WTC11 (cell line): Measurements from ENCODE around the gene EGFR. TPM values are rescaled to one million over a fixed set of nuclear protein-coding genes. Genes with fewer than 3 reads are reported as not detected.

Source experiments
- ATAC-seq: fragments of 200-7000 bp; cut with Tn5 transposase; 2 replicates; pipeline ENCODE4 v1.10.0; 2021; ENCODE audit warnings: mild to moderate bottlenecking, moderate library complexity
- CTCF ChIA-PET: fragments of 300-600 bp; sonication (Branson Sonifier 250); formaldehyde crosslinking; loops from one replicate; lab custom pipeline; 2021; ENCODE audit warnings: antibody characterized with exemption; lab: Charles Lee
- POLR2A ChIA-PET: fragments of 350-600 bp; sonication (Branson Sonifier 250); formaldehyde crosslinking; loops from one replicate; lab custom pipeline; 2021; ENCODE audit warnings: antibody characterized with exemption; lab: Charles Lee
- DNase-seq: peaks from one replicate; pipeline ENCODE4 v3.0.0; 2021; ENCODE audit warnings: low spot score
- H3K27ac Mint-ChIP-seq: 2 replicates; pipeline ENCODE4 v1.8.0; 2021; ENCODE audit warnings: mixed read lengths
- H3K27me3 Mint-ChIP-seq: 2 replicates; pipeline ENCODE4 v1.8.0; 2021; ENCODE audit warnings: low read depth, mild to moderate bottlenecking, moderate library complexity, mixed read lengths
- H3K36me3 Mint-ChIP-seq: 2 replicates; pipeline ENCODE4 v1.8.0; 2021; ENCODE audit warnings: mixed read lengths
- H3K4me1 Mint-ChIP-seq: 2 replicates; pipeline ENCODE4 v1.8.0; 2022; ENCODE audit warnings: mixed read lengths
- H3K4me3 Mint-ChIP-seq: 2 replicates; pipeline ENCODE4 v1.8.0; 2021; ENCODE audit warnings: mild to moderate bottlenecking, moderate library complexity, mixed read lengths
- H3K9me3 Mint-ChIP-seq: 2 replicates; pipeline ENCODE4 v1.8.0; 2021; ENCODE audit warnings: mixed read lengths
- ATF1 ChIP-seq: sonication (generic); formaldehyde crosslinking; IDR thresholded peaks from 2 replicates; pipeline ENCODE4 v1.8.1; 2023; ENCODE audit warnings: mild to moderate bottlenecking, moderate library complexity, missing genetic modification reagents
- ELF4 ChIP-seq: sonication (generic); formaldehyde crosslinking; IDR thresholded peaks from 2 replicates; pipeline ENCODE4 v1.8.1; 2022; ENCODE audit warnings: low read depth, mild to moderate bottlenecking, moderate library complexity, missing genetic modification reagents
- ESRRA ChIP-seq: sonication (generic); formaldehyde crosslinking; IDR thresholded peaks from 2 replicates; pipeline ENCODE4 v1.8.1; 2022; ENCODE audit warnings: mild to moderate bottlenecking, missing genetic modification reagents, borderline replicate concordance
- FOXP4 ChIP-seq: sonication (generic); formaldehyde crosslinking; IDR thresholded peaks from 2 replicates; pipeline ENCODE4 v1.8.0; 2022; ENCODE audit warnings: mild to moderate bottlenecking, missing genetic modification reagents
- HMGXB4 ChIP-seq: sonication (generic); formaldehyde crosslinking; IDR thresholded peaks from 2 replicates; pipeline ENCODE4 v1.8.1; 2023; ENCODE audit warnings: mild to moderate bottlenecking, moderate library complexity, missing genetic modification reagents
- MYBL2 ChIP-seq: sonication (generic); formaldehyde crosslinking; IDR thresholded peaks from 2 replicates; pipeline ENCODE4 v1.8.1; 2023; ENCODE audit warnings: mild to moderate bottlenecking, moderate library complexity, missing genetic modification reagents
- NFE2L1 ChIP-seq: sonication (generic); formaldehyde crosslinking; IDR thresholded peaks from 2 replicates; pipeline ENCODE4 v1.8.1; 2023; ENCODE audit warnings: missing genetic modification reagents
- NR3C1 ChIP-seq: sonication (generic); formaldehyde crosslinking; conservative IDR thresholded peaks from 2 replicates; pipeline ENCODE4 v1.8.1; 2023; ENCODE audit warnings: low read depth, mild to moderate bottlenecking, missing genetic modification reagents
- ZNF219 ChIP-seq: sonication (generic); formaldehyde crosslinking; IDR thresholded peaks from 2 replicates; pipeline ENCODE4 v1.8.0; 2023; ENCODE audit warnings: missing genetic modification reagents, mild to moderate bottlenecking, borderline replicate concordance
- ZNF317 ChIP-seq: sonication (generic); formaldehyde crosslinking; IDR thresholded peaks from 2 replicates; pipeline ENCODE4 v1.8.1; 2023; ENCODE audit warnings: low read depth, mild to moderate bottlenecking, moderate library complexity, missing genetic modification reagents, borderline replicate concordance
- ZSCAN18 ChIP-seq: fragments of 250-450 bp; sonication (Bioruptor Pico); IDR thresholded peaks from 2 replicates; pipeline ENCODE4 v2.1.2; 2022; ENCODE audit warnings: mild to moderate bottlenecking, moderate library complexity
- total RNA-seq: library from RNA; stranded (reverse); gene quantifications from 3 replicates; pipeline ENCODE4 v1.2.3, GENCODE V29; 2021
- TF ChIP-seq, protein P1 (sequence below): sonication (generic); formaldehyde crosslinking; IDR thresholded peaks from 2 replicates; pipeline ENCODE4 v1.8.0; 2023; ENCODE audit warnings: mild to moderate bottlenecking, missing genetic modification reagents
- TF ChIP-seq, protein P2 (sequence below): sonication (generic); formaldehyde crosslinking; IDR thresholded peaks from 2 replicates; pipeline ENCODE4 v1.8.1; 2022; ENCODE audit warnings: low read depth, missing genetic modification reagents, borderline replicate concordance
- TF ChIP-seq, protein P3 (sequence below): fragments of 250-450 bp; sonication (Bioruptor Pico); conservative IDR thresholded peaks from 2 replicates; pipeline ENCODE4 v1.9.0; 2021; ENCODE audit warnings: mild to moderate bottlenecking
- TF ChIP-seq, protein P4 (sequence below): sonication (generic); formaldehyde crosslinking; IDR thresholded peaks from 2 replicates; pipeline ENCODE4 v1.8.0; 2022; ENCODE audit warnings: mild to moderate bottlenecking, missing genetic modification reagents
- TF ChIP-seq, protein P5 (sequence below): sonication (generic); formaldehyde crosslinking; IDR thresholded peaks from 2 replicates; pipeline ENCODE4 v1.8.1; 2023; ENCODE audit warnings: mild to moderate bottlenecking, missing genetic modification reagents, moderate library complexity

Gene EGFR
- total RNA-seq, 1 experiment from 2014 or later, result 5.9 TPM

GRCh38 chr7:55019191-55019690, 424 bp downstream of the EGFR start (continued):
- TF ChIP-seq FOXP4 (peak; percentile 19; the same call in 1 of the 2 replicates), ZNF317 (CRISPR knock-in tag) (no peak), ATF1 (no peak)
- TF ChIP-seq, protein P1, sequence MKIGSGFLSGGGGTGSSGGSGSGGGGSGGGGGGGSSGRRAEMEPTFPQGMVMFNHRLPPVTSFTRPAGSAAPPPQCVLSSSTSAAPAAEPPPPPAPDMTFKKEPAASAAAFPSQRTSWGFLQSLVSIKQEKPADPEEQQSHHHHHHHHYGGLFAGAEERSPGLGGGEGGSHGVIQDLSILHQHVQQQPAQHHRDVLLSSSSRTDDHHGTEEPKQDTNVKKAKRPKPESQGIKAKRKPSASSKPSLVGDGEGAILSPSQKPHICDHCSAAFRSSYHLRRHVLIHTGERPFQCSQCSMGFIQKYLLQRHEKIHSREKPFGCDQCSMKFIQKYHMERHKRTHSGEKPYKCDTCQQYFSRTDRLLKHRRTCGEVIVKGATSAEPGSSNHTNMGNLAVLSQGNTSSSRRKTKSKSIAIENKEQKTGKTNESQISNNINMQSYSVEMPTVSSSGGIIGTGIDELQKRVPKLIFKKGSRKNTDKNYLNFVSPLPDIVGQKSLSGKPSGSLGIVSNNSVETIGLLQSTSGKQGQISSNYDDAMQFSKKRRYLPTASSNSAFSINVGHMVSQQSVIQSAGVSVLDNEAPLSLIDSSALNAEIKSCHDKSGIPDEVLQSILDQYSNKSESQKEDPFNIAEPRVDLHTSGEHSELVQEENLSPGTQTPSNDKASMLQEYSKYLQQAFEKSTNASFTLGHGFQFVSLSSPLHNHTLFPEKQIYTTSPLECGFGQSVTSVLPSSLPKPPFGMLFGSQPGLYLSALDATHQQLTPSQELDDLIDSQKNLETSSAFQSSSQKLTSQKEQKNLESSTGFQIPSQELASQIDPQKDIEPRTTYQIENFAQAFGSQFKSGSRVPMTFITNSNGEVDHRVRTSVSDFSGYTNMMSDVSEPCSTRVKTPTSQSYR (CRISPR knock-in tag), result no peak

GRCh38 chr7:55019691-55020465, 1.1 kb downstream of the EGFR start:
- peak; percentile 33 for ATAC-seq
- CTCF ChIA-PET, result interaction anchor here (0.9 to 3.5 kb wide), 5 partner anchors 17 to 235 kb away, joined by 3 to 16 read pairs (median 4); no protein-coding TSS in a partner anchor

GRCh38 chr7:55020466-55020871, 1.7 kb downstream of the EGFR start:
- TF ChIP-seq ZSCAN18 (CRISPR knock-in tag) (no peak), NR3C1 (CRISPR knock-in tag) (no peak), NFE2L1 (CRISPR knock-in tag) (no peak), MYBL2 (CRISPR knock-in tag) (no peak)
- TF ChIP-seq, protein P2, sequence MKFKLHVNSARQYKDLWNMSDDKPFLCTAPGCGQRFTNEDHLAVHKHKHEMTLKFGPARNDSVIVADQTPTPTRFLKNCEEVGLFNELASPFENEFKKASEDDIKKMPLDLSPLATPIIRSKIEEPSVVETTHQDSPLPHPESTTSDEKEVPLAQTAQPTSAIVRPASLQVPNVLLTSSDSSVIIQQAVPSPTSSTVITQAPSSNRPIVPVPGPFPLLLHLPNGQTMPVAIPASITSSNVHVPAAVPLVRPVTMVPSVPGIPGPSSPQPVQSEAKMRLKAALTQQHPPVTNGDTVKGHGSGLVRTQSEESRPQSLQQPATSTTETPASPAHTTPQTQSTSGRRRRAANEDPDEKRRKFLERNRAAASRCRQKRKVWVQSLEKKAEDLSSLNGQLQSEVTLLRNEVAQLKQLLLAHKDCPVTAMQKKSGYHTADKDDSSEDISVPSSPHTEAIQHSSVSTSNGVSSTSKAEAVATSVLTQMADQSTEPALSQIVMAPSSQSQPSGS (CRISPR knock-in tag), result no peak
- TF ChIP-seq, protein P3, sequence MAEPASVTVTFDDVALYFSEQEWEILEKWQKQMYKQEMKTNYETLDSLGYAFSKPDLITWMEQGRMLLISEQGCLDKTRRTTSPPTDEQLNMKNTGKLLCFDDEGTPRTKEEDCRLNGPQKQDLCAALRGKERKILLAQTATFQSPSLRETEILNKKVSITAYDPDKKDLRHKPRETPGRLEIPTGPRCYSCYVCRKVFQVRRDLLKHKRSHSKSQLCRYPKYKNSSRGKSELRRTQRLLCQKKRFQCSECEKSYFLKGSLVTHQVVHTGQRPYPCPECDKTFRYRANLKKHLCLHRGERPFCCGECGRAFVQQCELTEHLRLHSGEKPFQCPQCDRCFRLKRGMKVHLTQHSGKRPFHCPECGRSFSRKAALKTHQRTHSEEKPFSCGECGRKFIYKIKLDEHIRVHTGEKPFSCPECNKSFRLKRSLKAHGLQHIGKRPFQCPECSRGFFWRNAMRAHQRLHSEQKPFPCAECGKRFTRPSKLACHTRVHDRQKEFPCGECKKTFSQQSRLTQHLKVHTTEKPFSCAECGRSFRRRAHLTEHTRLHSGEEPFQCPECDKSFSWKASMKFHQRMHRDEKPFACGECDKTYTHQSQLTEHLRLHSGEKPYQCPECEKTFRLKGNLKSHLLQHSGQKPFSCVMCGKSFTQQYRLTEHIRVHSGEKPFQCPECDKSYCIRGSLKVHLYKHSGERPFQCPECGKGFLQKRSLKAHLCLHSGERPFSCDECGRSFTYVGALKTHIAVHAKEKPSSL (CRISPR knock-in tag), result no peak
- peaks cover 5% of the 10 kb centered on the region; the same call in 1 of the 2 replicates for H3K4me1 Mint-ChIP-seq
- no peaks in the 10 kb centered on the region for H3K9me3 Mint-ChIP-seq
- CTCF ChIA-PET, result interaction anchor here (0.7 to 3.5 kb wide), 4 partner anchors 17 to 234 kb away, joined by 3 to 16 read pairs (median 3); no protein-coding TSS in a partner anchor
- no peak for ATAC-seq
- no peak overlapping the region for H3K27ac Mint-ChIP-seq
- peak overlapping the region; percentile 55 for H3K4me3 Mint-ChIP-seq
- POLR2A ChIA-PET, result interaction anchor here (0.7 kb wide), 1 partner anchor 111 kb away, joined by 3 read pairs; no protein-coding TSS in a partner anchor
- peaks cover 63% of the 10 kb centered on the region for H3K27me3 Mint-ChIP-seq
- H3K36me3 Mint-ChIP-seq, result no peaks in the 10 kb centered on the region
- no peak for DNase-seq

More at GRCh38 chr7:55019691-55020465, 1.1 kb downstream of the EGFR start:
- Mint-ChIP-seq H3K27ac (no peak overlapping the region), H3K4me1 (peaks cover 5% of the 10 kb centered on the region; the same call in 1 of the 2 replicates), H3K9me3 (no peaks in the 10 kb centered on the region), H3K4me3 (peak overlapping the region; percentile 55), H3K36me3 (no peaks in the 10 kb centered on the region)
- POLR2A ChIA-PET, result interaction anchor here (0.7 to 1.0 kb wide), 2 partner anchors 12 to 111 kb away, joined by 3 read pairs; no protein-coding TSS in a partner anchor
- 0 out of 2 replicates have a peak, but pooled peaks have one; percentile 27 for TF ChIP-seq HMGXB4 (CRISPR knock-in tag)
- TF ChIP-seq, protein P4, sequence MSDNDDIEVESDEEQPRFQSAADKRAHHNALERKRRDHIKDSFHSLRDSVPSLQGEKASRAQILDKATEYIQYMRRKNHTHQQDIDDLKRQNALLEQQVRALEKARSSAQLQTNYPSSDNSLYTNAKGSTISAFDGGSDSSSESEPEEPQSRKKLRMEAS (CRISPR knock-in tag), result peak; percentile 69
- TF ChIP-seq ELF4 (CRISPR knock-in tag), result 0 out of 2 replicates have a peak, but pooled peaks have one; percentile 47
- TF ChIP-seq ZNF219 (CRISPR knock-in tag), result no peak
- TF ChIP-seq, protein P5, sequence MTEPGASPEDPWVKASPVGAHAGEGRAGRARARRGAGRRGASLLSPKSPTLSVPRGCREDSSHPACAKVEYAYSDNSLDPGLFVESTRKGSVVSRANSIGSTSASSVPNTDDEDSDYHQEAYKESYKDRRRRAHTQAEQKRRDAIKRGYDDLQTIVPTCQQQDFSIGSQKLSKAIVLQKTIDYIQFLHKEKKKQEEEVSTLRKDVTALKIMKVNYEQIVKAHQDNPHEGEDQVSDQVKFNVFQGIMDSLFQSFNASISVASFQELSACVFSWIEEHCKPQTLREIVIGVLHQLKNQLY (CRISPR knock-in tag), result no peak
- 0 out of 2 replicates have a peak, but pooled peaks have one; percentile 36 for TF ChIP-seq ESRRA (CRISPR knock-in tag)
- 0 out of 2 replicates have a peak, but pooled peaks have one; percentile 19 for TF ChIP-seq ZNF317 (CRISPR knock-in tag)
- TF ChIP-seq, all 79 proteins: peak for 5
- H3K27me3 Mint-ChIP-seq, result peaks cover 69% of the 10 kb centered on the region
- peak; percentile 52 for DNase-seq
